Stimulated activated memory B cell treated with anti-CD40 and anti-IgM and Interleukin-4, amounts not matched to agents 10 μg/mL and 1 μg/mL and 100 μg/mL, for 72 hours (primary cell): ENCODE results near the gene SRXN1.

Experiments used
- ATAC-seq: fragments of 150-1000 bp; cut with Tn5 transposase; 2 replicates; pipeline ENCODE4 v1.10.0; 2021
- H3K27ac Mint-ChIP-seq: one replicate; pipeline ENCODE4 v1.8.0; 2022; ENCODE audit warnings: mild to moderate bottlenecking, mixed read lengths
- H3K27me3 Mint-ChIP-seq: one replicate; pipeline ENCODE4 v1.8.0; 2022; ENCODE audit warnings: mixed read lengths
- H3K36me3 Mint-ChIP-seq: one replicate; pipeline ENCODE4 v1.8.0; 2022; ENCODE audit warnings: mixed read lengths
- H3K4me1 Mint-ChIP-seq: one replicate; pipeline ENCODE4 v1.8.0; 2022; ENCODE audit warnings: mixed read lengths
- H3K4me3 Mint-ChIP-seq: one replicate; pipeline ENCODE4 v1.8.0; 2022; ENCODE audit warnings: mild to moderate bottlenecking, moderate library complexity, mixed read lengths
- H3K9me3 Mint-ChIP-seq: one replicate; pipeline ENCODE4 v1.8.0; 2022; ENCODE audit warnings: mixed read lengths

SRXN1 gene

GRCh38 chr20:615514-615913, 37.5 kb downstream of the SRXN1 start:
- H3K4me1 Mint-ChIP-seq: peaks cover 5% of the 10 kb centered on the region
- H3K27me3 Mint-ChIP-seq: peaks cover 93% of the 10 kb centered on the region
- ATAC-seq: no peak
- no peaks in the 10 kb centered on the region for H3K36me3 Mint-ChIP-seq
- no peak overlapping the region for H3K27ac Mint-ChIP-seq
- peaks cover 11% of the 10 kb centered on the region for H3K9me3 Mint-ChIP-seq
- no peak overlapping the region for H3K4me3 Mint-ChIP-seq

- no peak overlapping the region for H3K27ac Mint-ChIP-seq
- H3K9me3 Mint-ChIP-seq: no peaks in the 10 kb centered on the region
- no peak overlapping the region for H3K4me3 Mint-ChIP-seq
- no peak for ATAC-seq
- H3K27me3 Mint-ChIP-seq: peaks cover 77% of the 10 kb centered on the region
- no peaks in the 10 kb centered on the region for H3K36me3 Mint-ChIP-seq
- peaks cover 5% of the 10 kb centered on the region for H3K4me1 Mint-ChIP-seq
Measured at GRCh38 chr20:611843-612185, 41.2 kb downstream of the SRXN1 start.

DNA sequence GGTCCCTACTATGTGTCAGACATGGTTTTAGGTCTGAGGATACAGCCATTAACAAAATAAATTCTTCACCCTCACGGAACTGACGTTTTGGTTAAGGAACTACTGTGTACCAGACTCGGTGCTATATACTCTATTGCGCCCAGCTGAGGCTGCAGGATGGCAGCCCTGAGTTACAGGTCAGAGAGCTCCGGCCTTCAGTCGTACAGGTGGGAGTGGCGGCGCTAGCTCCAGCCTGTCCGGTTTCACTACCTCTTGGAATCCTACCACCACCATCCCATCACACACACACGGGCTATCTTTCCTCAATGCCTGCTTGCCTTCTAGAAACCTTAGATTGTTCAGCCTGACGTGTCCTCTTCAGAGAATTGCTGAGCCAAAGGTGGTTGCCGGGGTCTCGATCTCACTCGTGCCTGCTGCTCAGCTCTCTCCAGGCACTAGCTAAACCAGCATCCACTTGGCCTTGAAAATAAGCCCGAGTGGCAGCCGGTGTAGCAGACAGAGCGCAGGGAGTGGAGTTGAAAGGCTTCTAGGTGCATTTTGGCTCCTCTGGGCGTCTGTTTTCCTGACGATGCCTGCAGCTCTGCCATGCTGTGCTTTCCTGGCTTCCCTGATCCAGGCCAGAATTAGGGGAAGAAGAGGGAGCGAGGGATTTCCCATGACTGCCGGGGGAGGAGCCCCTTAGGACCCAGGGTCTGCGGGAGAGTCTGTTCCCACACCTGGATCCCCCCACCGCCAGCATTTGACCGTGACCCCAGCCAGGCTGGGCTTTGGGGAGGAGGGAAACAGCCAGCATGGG, 41.8 kb downstream of the SRXN1 start:
- H3K27ac Mint-ChIP-seq: no peak overlapping the region
- H3K4me3 Mint-ChIP-seq: no peak overlapping the region
- ATAC-seq: no peak
- H3K4me1 Mint-ChIP-seq: peaks cover 5% of the 10 kb centered on the region
- H3K27me3 Mint-ChIP-seq: peaks cover 74% of the 10 kb centered on the region
- no peaks in the 10 kb centered on the region for H3K9me3 Mint-ChIP-seq
- no peaks in the 10 kb centered on the region for H3K36me3 Mint-ChIP-seq

DNA sequence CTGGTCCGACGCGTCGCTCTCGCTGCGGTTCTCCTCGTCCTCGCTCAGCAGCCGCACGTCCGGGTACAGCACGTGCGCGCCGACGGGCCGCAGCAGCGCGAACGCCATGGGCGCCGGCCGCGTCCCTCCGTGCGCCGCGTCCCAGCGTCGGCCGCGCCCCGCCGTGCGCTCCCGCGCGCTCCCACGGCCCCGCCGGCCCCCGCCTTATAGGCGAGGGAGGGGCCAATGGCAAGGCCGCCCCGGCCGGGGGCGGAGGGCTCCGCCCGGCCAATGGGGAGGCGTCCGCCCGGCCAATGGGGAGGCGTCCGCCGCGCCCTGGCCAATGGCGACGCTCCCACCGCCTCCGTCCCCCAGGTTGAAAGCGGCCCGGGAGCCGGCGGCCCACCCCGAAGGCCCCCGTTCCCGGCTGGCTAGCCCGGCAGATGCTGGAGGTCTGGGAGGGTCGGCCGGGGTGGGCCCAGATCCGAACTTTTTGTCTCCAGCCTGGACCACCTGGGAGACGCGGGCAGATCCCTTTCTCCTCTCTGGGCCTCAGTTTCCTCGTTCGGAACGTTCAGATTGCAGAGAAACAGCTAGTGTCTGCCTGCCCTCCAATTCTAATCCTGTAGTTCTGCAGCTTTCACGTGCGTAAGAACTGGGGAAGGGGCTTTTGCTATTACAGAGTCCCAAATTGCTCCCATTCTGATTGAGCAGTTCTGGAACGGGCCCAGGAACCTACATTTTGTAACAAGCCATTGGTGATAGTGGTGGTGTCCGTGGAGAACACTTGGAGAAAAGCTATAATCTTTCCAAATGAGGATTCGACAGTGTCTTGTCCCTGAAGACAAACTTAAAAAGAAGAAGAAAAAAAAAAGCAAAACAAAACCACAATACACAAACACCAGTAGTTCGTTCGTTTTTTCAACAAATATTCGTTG, 42.6 kb downstream of the SRXN1 start, which contains the start of gene TCF15:
Gene TCF15 (minus strand): TSS at position 180 of the 917 bp plus-strand sequence. CDS start 72 bp downstream, at position 108.
- Mint-ChIP-seq H3K27me3 (peaks cover 77% of the 10 kb centered on the region), H3K27ac (no peak within 1 kb of the TSS), H3K4me1 (peaks cover under 1% of the 10 kb centered on the region), H3K4me3 (no peak within 1 kb of the TSS), H3K9me3 (no peaks in the 10 kb centered on the region), H3K36me3 (no peaks in the 10 kb centered on the region)
- ATAC-seq: no peak

- Mint-ChIP-seq H3K36me3 (no peaks in the 10 kb centered on the region), H3K4me1 (no peaks in the 10 kb centered on the region), H3K4me3 (no peak overlapping the region), H3K27ac (no peak overlapping the region), H3K9me3 (no peaks in the 10 kb centered on the region), H3K27me3 (peaks cover 77% of the 10 kb centered on the region)
- ATAC-seq: no peak
Measured at GRCh38 chr20:609371-609964, 43.5 kb downstream of the SRXN1 start.

- H3K4me1 Mint-ChIP-seq: no peaks in the 10 kb centered on the region
- H3K4me3 Mint-ChIP-seq: no peak overlapping the region
- no peak overlapping the region for H3K27ac Mint-ChIP-seq
- peaks cover 80% of the 10 kb centered on the region for H3K27me3 Mint-ChIP-seq
- H3K36me3 Mint-ChIP-seq: no peaks in the 10 kb centered on the region
- no peaks in the 10 kb centered on the region for H3K9me3 Mint-ChIP-seq
- ATAC-seq: no peak
Measured at GRCh38 chr20:608970-609369, 44.0 kb downstream of the SRXN1 start.

GRCh38 chr20:607476-607875, 45.5 kb downstream of the SRXN1 start:
- no peak overlapping the region for H3K27ac Mint-ChIP-seq
- H3K9me3 Mint-ChIP-seq: no peaks in the 10 kb centered on the region
- peaks cover 65% of the 10 kb centered on the region for H3K27me3 Mint-ChIP-seq
- peak; percentile 24 for ATAC-seq
- no peaks in the 10 kb centered on the region for H3K4me1 Mint-ChIP-seq
- no peaks in the 10 kb centered on the region for H3K36me3 Mint-ChIP-seq
- H3K4me3 Mint-ChIP-seq: no peak overlapping the region

DNA sequence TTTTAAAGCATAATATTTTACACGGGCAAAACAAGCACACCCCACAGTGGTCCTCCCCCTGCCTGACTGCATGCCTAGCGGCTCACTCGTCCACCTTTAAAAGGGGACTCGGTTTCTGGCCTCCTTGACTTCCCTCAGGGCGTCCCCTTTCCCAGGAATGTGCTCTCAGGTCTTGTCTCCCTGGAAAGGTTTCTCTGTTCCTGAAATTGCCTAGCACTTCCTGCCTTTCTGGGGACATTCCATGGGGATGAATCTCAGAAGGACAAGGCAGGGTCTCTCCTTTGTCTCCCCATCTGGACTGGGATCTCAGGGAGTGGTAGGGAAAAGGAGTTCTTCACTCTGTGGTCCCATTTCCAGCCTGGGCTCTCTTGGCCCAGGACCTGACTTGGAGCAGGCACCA, 47.8 kb downstream of the SRXN1 start:
- no peaks in the 10 kb centered on the region for H3K9me3 Mint-ChIP-seq
- no peaks in the 10 kb centered on the region for H3K4me1 Mint-ChIP-seq
- H3K36me3 Mint-ChIP-seq: no peaks in the 10 kb centered on the region
- H3K27ac Mint-ChIP-seq: no peak overlapping the region
- H3K4me3 Mint-ChIP-seq: no peak overlapping the region
- ATAC-seq: no peak
- peaks cover 45% of the 10 kb centered on the region for H3K27me3 Mint-ChIP-seq

- no peaks in the 10 kb centered on the region for H3K36me3 Mint-ChIP-seq
- H3K9me3 Mint-ChIP-seq: no peaks in the 10 kb centered on the region
- no peak overlapping the region for H3K4me3 Mint-ChIP-seq
- no peak overlapping the region for H3K27ac Mint-ChIP-seq
- H3K4me1 Mint-ChIP-seq: no peaks in the 10 kb centered on the region
- H3K27me3 Mint-ChIP-seq: peaks cover 33% of the 10 kb centered on the region
- no peak for ATAC-seq
Measured at GRCh38 chr20:603116-603640, 49.8 kb downstream of the SRXN1 start.

DNA sequence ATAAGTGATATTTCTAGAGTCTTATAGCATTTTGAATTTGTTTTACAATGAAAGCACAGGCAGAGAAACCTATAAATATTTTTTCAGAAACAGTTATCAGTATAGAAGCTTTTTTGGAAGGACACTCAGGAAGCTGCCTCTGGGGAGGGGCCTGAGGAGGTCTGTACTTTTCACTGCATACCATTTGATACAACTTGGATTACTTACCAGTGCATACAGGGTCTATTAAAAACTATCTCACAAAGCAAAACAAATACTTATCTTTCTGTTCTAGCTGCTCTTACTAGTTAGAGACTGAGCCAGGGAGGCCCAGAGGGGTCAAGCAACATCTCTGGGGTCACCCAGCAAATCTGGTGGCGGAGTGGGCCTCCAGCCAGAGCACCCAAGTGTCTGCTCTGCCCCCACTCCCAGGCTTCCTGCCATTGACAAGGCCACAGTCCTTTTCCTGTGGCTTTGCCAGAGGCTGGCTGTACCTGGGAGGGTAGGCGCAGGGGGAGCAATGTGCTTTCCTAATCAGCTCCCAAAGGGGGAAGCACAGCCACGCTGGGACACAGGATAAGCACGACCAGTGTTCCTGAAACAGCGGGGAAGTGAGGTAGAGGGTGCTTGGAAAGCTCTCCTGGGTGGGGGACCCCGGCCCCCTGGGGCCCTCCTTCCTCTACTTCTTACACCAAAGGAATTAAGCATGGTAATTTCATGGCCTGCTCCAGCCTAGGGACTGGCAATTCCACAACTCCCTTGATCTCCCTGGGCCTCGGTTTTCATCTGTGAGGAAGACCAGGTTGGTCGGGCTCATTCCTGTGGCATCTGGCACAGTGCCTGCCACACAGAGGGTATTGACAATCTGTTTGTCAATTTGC, 50.7 kb downstream of the SRXN1 start:
- H3K27me3 Mint-ChIP-seq: peaks cover 25% of the 10 kb centered on the region
- H3K27ac Mint-ChIP-seq: no peak overlapping the region
- no peak for ATAC-seq

GRCh38 chr20:600736-601135, 52.3 kb downstream of the SRXN1 start:
- peaks cover 18% of the 10 kb centered on the region for H3K27me3 Mint-ChIP-seq
- ATAC-seq: no peak
- no peak overlapping the region for H3K27ac Mint-ChIP-seq
- H3K9me3 Mint-ChIP-seq: no peaks in the 10 kb centered on the region
- no peaks in the 10 kb centered on the region for H3K4me1 Mint-ChIP-seq
- H3K4me3 Mint-ChIP-seq: no peak overlapping the region
- no peaks in the 10 kb centered on the region for H3K36me3 Mint-ChIP-seq

More for the DNA sequence above, 50.7 kb downstream of the SRXN1 start:
- Mint-ChIP-seq H3K9me3 (no peaks in the 10 kb centered on the region), H3K36me3 (no peaks in the 10 kb centered on the region), H3K4me3 (no peak overlapping the region), H3K4me1 (no peaks in the 10 kb centered on the region)

DNA sequence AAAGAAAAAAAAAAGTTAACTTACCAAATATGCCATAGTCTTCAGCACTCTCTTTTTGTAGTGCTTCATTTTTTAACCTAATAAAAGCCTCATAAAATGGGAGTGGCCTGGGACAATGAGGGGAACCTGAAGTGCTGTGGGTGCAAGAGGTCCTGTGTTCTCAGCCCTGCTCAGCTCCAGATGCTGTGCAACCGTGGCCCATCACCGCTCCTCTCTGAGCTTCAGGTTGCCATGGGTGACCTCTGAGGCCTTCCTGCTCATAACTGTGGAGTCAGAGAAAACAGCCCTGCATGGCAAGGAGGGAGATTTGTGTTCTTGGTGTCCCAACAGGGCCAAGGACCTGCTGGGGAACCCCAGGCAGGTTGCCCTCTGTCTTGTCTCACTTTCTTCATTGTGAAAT, 52.9 kb downstream of the SRXN1 start:
- ATAC-seq: no peak
- H3K4me3 Mint-ChIP-seq: no peak overlapping the region

GRCh38 chr20:598133-598850, 54.7 kb downstream of the SRXN1 start:
- ATAC-seq: no peak

More for the DNA sequence above, 52.9 kb downstream of the SRXN1 start:
- no peaks in the 10 kb centered on the region for H3K36me3 Mint-ChIP-seq
- no peaks in the 10 kb centered on the region for H3K9me3 Mint-ChIP-seq
- no peaks in the 10 kb centered on the region for H3K4me1 Mint-ChIP-seq
- peaks cover 18% of the 10 kb centered on the region for H3K27me3 Mint-ChIP-seq
- H3K27ac Mint-ChIP-seq: no peak overlapping the region

DNA sequence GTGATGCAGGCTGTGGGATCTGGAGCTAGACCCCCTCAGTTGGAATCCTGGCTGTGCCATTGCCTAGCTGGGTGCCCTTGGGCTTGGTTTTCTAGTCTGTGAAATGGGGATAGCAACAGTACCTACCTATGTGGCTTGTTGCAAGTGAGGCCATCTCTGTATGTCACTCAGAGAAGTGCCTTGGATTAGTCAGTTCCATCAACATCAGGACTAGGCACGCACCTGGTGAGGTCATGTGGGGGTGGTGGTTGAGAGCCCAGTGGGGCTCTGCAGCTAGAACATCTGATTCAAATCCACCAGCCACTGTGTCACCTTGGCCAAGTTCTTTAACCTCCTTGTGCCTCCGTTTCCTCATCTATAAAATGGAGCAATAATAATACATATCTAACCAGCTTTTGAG, 55.4 kb downstream of the SRXN1 start:
- no peak overlapping the region for H3K4me3 Mint-ChIP-seq
- H3K36me3 Mint-ChIP-seq: no peaks in the 10 kb centered on the region
- H3K9me3 Mint-ChIP-seq: no peaks in the 10 kb centered on the region
- H3K4me1 Mint-ChIP-seq: no peaks in the 10 kb centered on the region
- ATAC-seq: no peak
- H3K27me3 Mint-ChIP-seq: peaks cover 22% of the 10 kb centered on the region
- no peak overlapping the region for H3K27ac Mint-ChIP-seq

More at GRCh38 chr20:598133-598850, 54.7 kb downstream of the SRXN1 start:
- Mint-ChIP-seq H3K4me3 (no peak overlapping the region), H3K9me3 (no peaks in the 10 kb centered on the region), H3K36me3 (no peaks in the 10 kb centered on the region), H3K27me3 (peaks cover 15% of the 10 kb centered on the region), H3K4me1 (no peaks in the 10 kb centered on the region), H3K27ac (no peak overlapping the region)
